BLaER1 treated with 17β-estradiol and CSF1 and Interleukin-3, amounts not matched to agents 10 nM and 100 nM (cell line): ENCODE results near the gene NF2.

Source experiments
- H3K27ac ChIP-seq, 11 experiments: shearing (Covaris generic); formaldehyde crosslinking; 2 replicates each; pipeline ENCODE4 v1.8.1; 2022
- H3K27me3 ChIP-seq, 11 experiments: shearing (Covaris generic); formaldehyde crosslinking; 2 replicates each; pipeline ENCODE4 v1.8.1; 2022
- H3K36me3 ChIP-seq, 11 experiments: shearing (Covaris generic); formaldehyde crosslinking; 2 replicates each; pipeline ENCODE4 v1.8.1; 2022
- H3K4me1 ChIP-seq, 10 experiments: shearing (Covaris generic); formaldehyde crosslinking; 2 replicates each; pipeline ENCODE4 v1.8.1; 2022
- H3K4me2 ChIP-seq, 11 experiments: shearing (Covaris generic); formaldehyde crosslinking; 2 replicates each; pipeline ENCODE4 v1.8.1; 2022
- H3K4me3 ChIP-seq, 10 experiments: shearing (Covaris generic); formaldehyde crosslinking; 2 replicates each; pipeline ENCODE4 v1.8.1; 2022
- H3K9ac ChIP-seq, 11 experiments: shearing (Covaris generic); formaldehyde crosslinking; 2 replicates each; pipeline ENCODE4 v1.8.1; 2022
- H3K9me3 ChIP-seq, 11 experiments: shearing (Covaris generic); formaldehyde crosslinking; replicated peaks in 1 of 11; 2 replicates each; pipeline ENCODE4 v1.8.1; 2022
- H4K20me1 ChIP-seq, 11 experiments: shearing (Covaris generic); formaldehyde crosslinking; 2 replicates each; pipeline ENCODE4 v1.8.1; 2022
- Cebpa-rat ChIP-seq, 11 experiments: shearing (Covaris generic); IDR thresholded peaks; 2 replicates each; pipeline ENCODE4 v1.8.1; 2022

NF2 gene

DNA sequence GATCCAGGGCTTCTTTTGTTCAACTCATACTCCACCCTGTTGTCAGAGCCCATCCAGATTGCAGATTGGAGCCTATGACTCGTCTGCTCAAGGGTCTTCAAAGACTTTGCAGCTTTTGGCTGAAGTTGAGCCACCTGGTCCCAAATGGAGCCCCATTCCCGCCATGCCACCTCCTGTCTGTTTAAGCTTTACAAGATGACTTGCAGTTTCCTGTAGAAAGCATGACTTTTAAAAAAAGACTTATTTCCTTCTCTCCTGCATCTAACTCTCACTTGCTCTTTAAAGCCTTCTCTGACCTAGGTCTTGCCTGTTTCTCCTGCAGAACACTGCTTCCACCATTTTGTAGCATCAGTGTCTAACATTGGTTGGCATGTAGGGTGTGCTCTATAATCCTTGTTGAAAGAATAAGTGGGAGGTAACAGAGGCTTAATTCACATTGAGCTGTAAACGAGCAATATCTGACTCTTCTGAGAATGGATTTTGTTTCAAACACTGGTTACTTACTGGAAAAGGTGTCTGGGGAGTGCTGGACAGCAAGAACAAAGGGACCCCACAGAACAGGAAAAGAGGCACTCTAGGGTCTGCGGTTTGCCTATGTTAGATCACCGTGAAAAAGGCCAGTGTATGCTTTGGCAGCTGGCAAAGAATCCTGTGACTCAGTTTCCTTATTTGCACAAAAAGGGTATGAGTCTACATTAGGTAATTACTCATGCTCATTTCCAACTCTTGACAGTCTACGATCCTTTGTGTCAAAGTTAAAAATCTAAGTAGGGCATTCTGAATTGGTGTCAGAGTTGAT, 30.3 kb downstream of the NF2 start:
- Histone ChIP-seq H3K4me1 (peaks cover 12 to 19% (median 16%) of the 10 kb centered on the region in 10 experiments), H3K27me3 (no peaks in the 10 kb centered on the region), H3K36me3 (peaks cover 16 to 40% (median 23%) of the 10 kb centered on the region in 11 experiments), H3K27ac (peak overlapping the region in 2 of 11 experiments; percentile 0 to 34; a peak in 2 of 22 replicates), H3K4me3 (no peak overlapping the region), H3K9me3 (no peaks in the 10 kb centered on the region), H4K20me1 (peaks cover 74 to 95% (median 85%) of the 10 kb centered on the region in 11 experiments; a peak in 21 of 22 replicates), H3K9ac (no peak overlapping the region), H3K4me2 (peak overlapping the region; percentile 10 to 54 (median 38))
- no peak for TF ChIP-seq Cebpa-rat (IDR thresholded peaks at IDR 0.05)

DNA sequence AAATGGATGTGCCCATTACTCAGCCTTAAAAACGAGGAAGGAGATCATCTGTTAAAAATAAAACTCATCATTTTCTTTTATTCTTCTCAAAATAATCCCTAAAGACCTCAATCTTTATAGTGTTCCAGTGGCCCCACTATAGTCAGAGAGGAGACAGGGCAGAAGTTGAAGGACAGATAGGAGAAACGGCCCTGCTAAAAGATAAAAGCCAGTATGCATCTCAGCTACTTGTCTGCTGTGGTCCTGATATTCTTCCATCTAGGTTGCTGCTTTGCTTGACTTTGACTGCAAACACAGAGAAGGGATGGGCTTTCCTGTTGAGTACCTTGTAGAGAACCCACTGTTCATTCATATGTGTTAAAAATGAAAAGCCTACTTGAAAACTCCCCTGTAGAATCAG, 31.4 kb downstream of the NF2 start:
- Histone ChIP-seq H3K4me1 (peaks cover 12 to 19% (median 16%) of the 10 kb centered on the region in 10 experiments), H3K4me3 (no peak overlapping the region), H3K27ac (no peak overlapping the region), H4K20me1 (peaks cover 65 to 83% (median 77%) of the 10 kb centered on the region in 11 experiments; a peak in 21 of 22 replicates), H3K9me3 (no peaks in the 10 kb centered on the region), H3K4me2 (no peak overlapping the region), H3K36me3 (peaks cover 27 to 51% (median 31%) of the 10 kb centered on the region in 11 experiments), H3K9ac (no peak overlapping the region), H3K27me3 (no peaks in the 10 kb centered on the region)
- TF ChIP-seq Cebpa-rat (IDR thresholded peaks at IDR 0.05): no peak

- no peaks in the 10 kb centered on the region for H3K9me3 ChIP-seq
- peaks cover 31 to 58% (median 38%) of the 10 kb centered on the region in 11 experiments for H3K36me3 ChIP-seq
- H3K4me1 ChIP-seq: peaks cover 12 to 19% (median 16%) of the 10 kb centered on the region in 10 experiments
- no peak overlapping the region for H3K4me3 ChIP-seq
- peaks cover 55 to 73% (median 67%) of the 10 kb centered on the region in 11 experiments; a peak in 21 of 22 replicates for H4K20me1 ChIP-seq
- no peak overlapping the region for H3K9ac ChIP-seq
- no peak overlapping the region for H3K4me2 ChIP-seq
- no peaks in the 10 kb centered on the region for H3K27me3 ChIP-seq
- H3K27ac ChIP-seq: no peak overlapping the region
- TF ChIP-seq Cebpa-rat (IDR thresholded peaks at IDR 0.05): no peak
Observed at GRCh38 chr22:29635734-29636357, 32.4 kb downstream of the NF2 start.

- H3K9me3 ChIP-seq: no peaks in the 10 kb centered on the region
- no peaks in the 10 kb centered on the region for H3K27me3 ChIP-seq
- H3K36me3 ChIP-seq: peaks cover 37 to 58% (median 46%) of the 10 kb centered on the region in 11 experiments
- H3K4me1 ChIP-seq: peaks cover 12 to 19% (median 16%) of the 10 kb centered on the region in 10 experiments
- no peak overlapping the region; a peak in 1 of 22 replicates for H3K9ac ChIP-seq
- no peak overlapping the region for H3K4me2 ChIP-seq
- no peak overlapping the region for H3K27ac ChIP-seq
- no peak for TF ChIP-seq Cebpa-rat (IDR thresholded peaks at IDR 0.05)
- H3K4me3 ChIP-seq: no peak overlapping the region
- peaks cover 46 to 64% (median 58%) of the 10 kb centered on the region in 11 experiments; a peak in 21 of 22 replicates for H4K20me1 ChIP-seq
Observed at GRCh38 chr22:29636751-29637150, 33.3 kb downstream of the NF2 start.

DNA sequence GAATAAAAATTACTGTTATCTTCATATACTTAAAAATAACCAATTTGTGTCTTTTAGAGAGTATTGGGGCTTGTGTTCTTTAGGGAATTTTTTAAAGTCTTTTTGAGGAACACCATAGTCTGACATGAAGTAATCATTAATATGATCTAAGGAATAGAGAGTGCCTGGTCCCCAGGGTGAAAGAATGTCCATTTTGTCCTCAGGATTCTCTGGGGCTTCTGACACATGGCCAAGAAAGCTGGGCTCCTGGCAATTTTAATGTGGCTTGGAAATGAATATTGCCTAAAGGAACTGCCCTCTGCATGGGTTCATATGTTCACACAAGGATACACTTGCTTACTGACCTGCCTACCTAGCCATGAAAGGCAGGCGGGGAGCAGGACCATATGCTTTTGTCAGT, 33.7 kb downstream of the NF2 start:
- Histone ChIP-seq H3K9me3 (peaks cover 0 to 4% (median 0%) of the 10 kb centered on the region in 11 experiments; a peak in 1 of 22 replicates), H3K4me2 (no peak overlapping the region), H3K9ac (no peak overlapping the region; a peak in 1 of 22 replicates), H3K4me3 (no peak overlapping the region), H4K20me1 (peaks cover 43 to 64% (median 53%) of the 10 kb centered on the region in 11 experiments; a peak in 21 of 22 replicates), H3K27ac (no peak overlapping the region), H3K27me3 (no peaks in the 10 kb centered on the region), H3K36me3 (peaks cover 41 to 60% (median 50%) of the 10 kb centered on the region in 11 experiments), H3K4me1 (peaks cover 12 to 19% (median 16%) of the 10 kb centered on the region in 10 experiments)
- TF ChIP-seq Cebpa-rat (IDR thresholded peaks at IDR 0.05): no peak

DNA sequence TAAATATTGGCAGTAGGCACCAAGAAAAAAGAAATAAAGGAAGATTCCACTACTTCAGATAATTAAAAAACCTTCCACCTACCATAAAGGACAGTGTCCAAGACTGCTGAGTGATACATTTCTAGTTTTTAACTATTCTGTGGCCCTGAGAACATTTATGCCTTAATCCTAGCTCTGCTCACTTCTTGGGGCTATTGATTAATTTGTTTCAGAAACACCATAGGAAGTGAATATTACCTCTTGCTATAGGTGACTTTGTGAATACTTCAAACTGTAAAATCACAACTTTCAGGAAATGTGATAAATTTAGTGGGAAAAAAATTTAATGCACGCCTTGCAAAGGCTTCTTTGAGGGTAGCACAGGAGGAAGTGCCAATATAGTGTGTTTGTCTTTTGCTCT, 35.2 kb downstream of the NF2 start:
- peaks cover 6 to 15% (median 8%) of the 10 kb centered on the region in 11 experiments; a peak in 16 of 22 replicates for H3K9me3 ChIP-seq
- no peak for TF ChIP-seq Cebpa-rat (IDR thresholded peaks at IDR 0.05)
- peaks cover 52 to 70% (median 60%) of the 10 kb centered on the region in 11 experiments for H3K36me3 ChIP-seq
- H4K20me1 ChIP-seq: peaks cover 28 to 50% (median 39%) of the 10 kb centered on the region in 11 experiments; a peak in 21 of 22 replicates
- H3K4me1 ChIP-seq: peaks cover 3 to 8% (median 5%) of the 10 kb centered on the region in 10 experiments
- no peak overlapping the region for H3K9ac ChIP-seq
- no peaks in the 10 kb centered on the region for H3K27me3 ChIP-seq
- no peak overlapping the region for H3K4me3 ChIP-seq
- no peak overlapping the region for H3K4me2 ChIP-seq
- no peak overlapping the region for H3K27ac ChIP-seq

GRCh38 chr22:29639096-29639495, 35.7 kb downstream of the NF2 start:
- no peak overlapping the region for H3K4me3 ChIP-seq
- H3K4me2 ChIP-seq: no peak overlapping the region
- H4K20me1 ChIP-seq: peaks cover 24 to 46% (median 35%) of the 10 kb centered on the region in 11 experiments; a peak in 21 of 22 replicates
- peaks cover 0 to 4% (median 1%) of the 10 kb centered on the region in 10 experiments; a peak in 13 of 20 replicates for H3K4me1 ChIP-seq
- no peaks in the 10 kb centered on the region for H3K27me3 ChIP-seq
- H3K9ac ChIP-seq: no peak overlapping the region
- peaks cover 6 to 15% (median 8%) of the 10 kb centered on the region in 11 experiments; a peak in 16 of 22 replicates for H3K9me3 ChIP-seq
- no peak for TF ChIP-seq Cebpa-rat (IDR thresholded peaks at IDR 0.05)
- H3K27ac ChIP-seq: no peak overlapping the region
- H3K36me3 ChIP-seq: peaks cover 52 to 70% (median 60%) of the 10 kb centered on the region in 11 experiments

DNA sequence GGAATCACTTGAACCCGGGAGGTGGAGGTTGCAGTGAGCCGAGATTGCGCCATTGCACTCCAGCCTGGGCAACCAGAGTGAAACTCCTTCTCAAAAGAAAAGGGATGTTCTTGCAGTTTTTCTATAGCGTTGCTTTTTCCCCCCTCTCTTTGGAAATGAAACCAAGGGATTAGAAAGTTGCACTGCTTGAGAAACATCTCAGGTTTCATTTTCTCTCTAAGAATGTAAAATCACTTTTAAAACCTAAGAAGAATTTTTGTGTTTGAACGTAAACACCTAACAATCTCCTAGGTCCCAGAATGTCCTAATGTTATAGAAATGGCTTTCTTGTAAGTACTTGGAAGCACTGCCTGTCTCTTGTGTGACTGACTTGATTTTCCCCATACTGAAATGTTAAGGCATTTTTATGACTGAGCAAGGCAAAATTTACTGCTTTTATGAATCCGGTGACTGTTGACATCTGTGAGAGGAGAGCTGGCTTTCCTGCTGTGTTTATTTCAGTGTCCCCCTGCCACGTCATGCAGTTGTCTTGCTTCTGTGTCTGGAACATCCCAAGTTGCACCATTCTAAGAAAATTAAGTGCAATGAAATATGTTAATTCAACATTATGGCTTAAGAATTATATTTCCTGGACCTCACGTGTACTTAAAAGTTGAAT, 37.7 kb downstream of the NF2 start:
- no peak overlapping the region for H3K9ac ChIP-seq
- peaks cover 5 to 25% (median 14%) of the 10 kb centered on the region in 11 experiments; a peak in 20 of 22 replicates for H4K20me1 ChIP-seq
- no peak overlapping the region for H3K27ac ChIP-seq
- TF ChIP-seq Cebpa-rat (IDR thresholded peaks at IDR 0.05): no peak
- no peak overlapping the region for H3K4me2 ChIP-seq
- H3K4me1 ChIP-seq: no peaks in the 10 kb centered on the region
- no peak overlapping the region for H3K4me3 ChIP-seq
- peaks cover 6 to 15% (median 8%) of the 10 kb centered on the region in 11 experiments; a peak in 16 of 22 replicates for H3K9me3 ChIP-seq
- H3K36me3 ChIP-seq: peaks cover 66 to 86% (median 75%) of the 10 kb centered on the region in 11 experiments
- no peaks in the 10 kb centered on the region for H3K27me3 ChIP-seq
